Limb (tissue), 2 donors: ENCODE data around the gene USP34.
"Not testable (repeated sequence)": the region's sequence is repeated elsewhere in the genome, so short reads cannot be mapped to it uniquely, and the experiment has no call there.

ENCODE experiments used
- DNase-seq, 2 donors: peaks; one replicate each; pipeline ENCODE4 v3.0.0-alpha.2; 2016; ENCODE audit errors: extremely low spot score in 2 of 2

The USP34 gene

GRCh38 chr2:61158356-61158955, 312.4 kb downstream of the USP34 start:
- no peak for DNase-seq

GRCh38 chr2:61157371-61158003, 313.4 kb downstream of the USP34 start:
- DNase-seq, result no peak

GRCh38 chr2:61151436-61151835, 319.5 kb downstream of the USP34 start:
- no peak for DNase-seq

- DNase-seq, result no peak
Observed at GRCh38 chr2:61149074-61149473, 321.8 kb downstream of the USP34 start.

- DNase-seq, result not testable (repeated sequence)
Observed at GRCh38 chr2:61148091-61148490, 322.8 kb downstream of the USP34 start.

GRCh38 chr2:61145990-61146389, 324.9 kb downstream of the USP34 start:
- no peak for DNase-seq

- DNase-seq, result peak; percentile 96 to 99
Observed at GRCh38 chr2:61144697-61145268, 326.1 kb downstream of the USP34 start.

GRCh38 chr2:61141151-61141550, 329.7 kb downstream of the USP34 start:
- no peak for DNase-seq

GRCh38 chr2:61138859-61139258, 332.0 kb downstream of the USP34 start:
- DNase-seq, result no peak
